Measurements from ENCODE around the gene NEURL4. TPM values are rescaled to one million over a fixed set of nuclear protein-coding genes. Genes with fewer than 3 reads are reported as not detected.
"Not testable (repeated sequence)": the region's sequence is repeated elsewhere in the genome, so short reads cannot be mapped to it uniquely, and the experiment has no call there.

The NEURL4 gene
- total RNA-seq, 1 experiment from 2014 or later: 46.5 TPM

GRCh38 chr17:7369825-7370224, 40.7 kb upstream of the NEURL4 start:
- ChIA-PET POLR2A (ENCODE audit: unreplicated experiment) (no interaction called here), CTCF (no interaction called here)
- H3K9me3 ChIP-seq (ENCODE audit: insufficient read depth, low read depth): no peaks in the 10 kb centered on the region
- H3K27me3 ChIP-seq (ENCODE audit: insufficient read depth, low read depth): no peaks in the 10 kb centered on the region
- TF ChIP-seq EZH2 (IDR thresholded peaks at IDR 0.05; ENCODE audit: low read depth) (no peak), CTCF (conservative IDR thresholded peaks at IDR 0.05) (no peak)
- H3K4me3 ChIP-seq: no peak overlapping the region
- H4K20me1 ChIP-seq (ENCODE audit: insufficient read depth): no peaks in the 10 kb centered on the region
- no peaks in the 10 kb centered on the region for H3K4me1 ChIP-seq (replicated peaks; ENCODE audit: insufficient read depth)
- no peak for DNase-seq
- H3K36me3 ChIP-seq (ENCODE audit: low read depth): no peaks in the 10 kb centered on the region
- no TSS peak for BruUV-seq (replicated peaks)
- no peak overlapping the region for H2AFZ ChIP-seq
- intact Hi-C loops (cut with micrococcal nuclease; ENCODE audit: unreplicated experiment): no loop called here
- H3K4me2 ChIP-seq: no peak overlapping the region
- H3K79me2 ChIP-seq (ENCODE audit: low read depth): no peaks in the 10 kb centered on the region
- no peaks in the 10 kb centered on the region for H3F3A ChIP-seq (ENCODE audit: insufficient read depth, low read depth)
- no peaks in the 10 kb centered on the region for H3K9me2 ChIP-seq (ENCODE audit: insufficient read depth)
- no peak overlapping the region for H3K27ac ChIP-seq

- H3K79me2 ChIP-seq (ENCODE audit: low read depth); H3K27ac ChIP-seq; DNase-seq; H3K27me3 ChIP-seq (ENCODE audit: insufficient read depth, low read depth); intact Hi-C loops (cut with micrococcal nuclease; ENCODE audit: unreplicated experiment); H2AFZ ChIP-seq; H3K36me3 ChIP-seq (ENCODE audit: low read depth); BruUV-seq (replicated peaks); H3F3A ChIP-seq (ENCODE audit: insufficient read depth, low read depth); H3K9me3 ChIP-seq (ENCODE audit: insufficient read depth, low read depth); H3K4me2 ChIP-seq; H4K20me1 ChIP-seq (ENCODE audit: insufficient read depth); H3K9me2 ChIP-seq (ENCODE audit: insufficient read depth); H3K4me3 ChIP-seq; H3K4me1 ChIP-seq (replicated peaks; ENCODE audit: insufficient read depth): not testable (repeated sequence)
- CTCF ChIA-PET: interaction anchor here (0.6 to 0.7 kb wide), 2 partner anchors 52 to 93 kb away, joined by 3 read pairs; partner anchors contain the start of gene SPEM1
- POLR2A ChIA-PET (ENCODE audit: unreplicated experiment): interaction anchor here (0.6 kb wide), 1 partner anchor 17 kb away, joined by 5 read pairs; no protein-coding TSS in a partner anchor
These were observed 39.5 kb upstream of the NEURL4 start for GRCh38 chr17:7368599-7368994.

- BruUV-seq (replicated peaks): no TSS peak
- H3K27ac ChIP-seq: no peak overlapping the region
- POLR2A ChIA-PET (ENCODE audit: unreplicated experiment): no interaction called here
- no peaks in the 10 kb centered on the region for H3K36me3 ChIP-seq (ENCODE audit: low read depth)
- no peak overlapping the region for H3K4me2 ChIP-seq
- no peaks in the 10 kb centered on the region for H3K4me1 ChIP-seq (replicated peaks; ENCODE audit: insufficient read depth)
- intact Hi-C loops (cut with micrococcal nuclease; ENCODE audit: unreplicated experiment): no loop called here
- H3K9me2 ChIP-seq (ENCODE audit: insufficient read depth): no peaks in the 10 kb centered on the region
- CTCF ChIA-PET: interaction anchor here (0.6 kb wide), 1 partner anchor 52 kb away, joined by 3 read pairs; the partner anchor contains the start of gene SPEM1
- H2AFZ ChIP-seq: no peak overlapping the region
- no peaks in the 10 kb centered on the region for H3F3A ChIP-seq (ENCODE audit: insufficient read depth, low read depth)
- H3K9me3 ChIP-seq (ENCODE audit: insufficient read depth, low read depth): no peaks in the 10 kb centered on the region
- H3K4me3 ChIP-seq: no peak overlapping the region
- no peak for DNase-seq
- TF ChIP-seq CTCF (conservative IDR thresholded peaks at IDR 0.05) (no peak), EZH2 (IDR thresholded peaks at IDR 0.05; ENCODE audit: low read depth) (no peak)
- H3K79me2 ChIP-seq (ENCODE audit: low read depth): no peaks in the 10 kb centered on the region
- no peaks in the 10 kb centered on the region for H3K27me3 ChIP-seq (ENCODE audit: insufficient read depth, low read depth)
- no peaks in the 10 kb centered on the region for H4K20me1 ChIP-seq (ENCODE audit: insufficient read depth)
These were observed 38.9 kb upstream of the NEURL4 start for GRCh38 chr17:7367918-7368598.

DNA sequence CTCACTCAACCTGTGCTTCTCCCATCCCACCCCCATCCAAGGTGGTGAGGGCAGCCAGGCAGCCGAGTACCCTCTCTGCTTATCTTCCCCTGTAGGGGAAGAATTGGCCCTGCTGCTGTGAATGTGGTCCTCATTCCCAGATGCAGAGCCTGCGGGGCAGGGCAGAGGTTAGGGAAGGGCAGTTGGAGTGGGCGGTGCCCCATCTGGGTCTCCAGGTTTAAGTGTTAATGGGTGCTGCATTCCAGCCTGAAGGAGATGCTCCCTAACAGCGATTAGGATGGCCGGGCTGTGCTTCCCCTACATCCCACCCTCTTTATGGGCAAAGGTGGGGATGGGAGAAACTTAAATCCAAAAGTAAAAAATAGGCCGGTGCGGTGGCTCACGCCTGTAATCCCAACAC, 37.9 kb upstream of the NEURL4 start:
- no peak overlapping the region for H3K4me3 ChIP-seq
- no peak for DNase-seq
- no peaks in the 10 kb centered on the region for H3K79me2 ChIP-seq (ENCODE audit: low read depth)
- intact Hi-C loops (cut with micrococcal nuclease; ENCODE audit: unreplicated experiment): no loop called here
- no peaks in the 10 kb centered on the region for H3F3A ChIP-seq (ENCODE audit: insufficient read depth, low read depth)
- H2AFZ ChIP-seq: no peak overlapping the region
- H3K27me3 ChIP-seq (ENCODE audit: insufficient read depth, low read depth): no peaks in the 10 kb centered on the region
- no peaks in the 10 kb centered on the region for H3K36me3 ChIP-seq (ENCODE audit: low read depth)
- no peak for TF ChIP-seq EZH2 (IDR thresholded peaks at IDR 0.05; ENCODE audit: low read depth)
- TF ChIP-seq CTCF (conservative IDR thresholded peaks at IDR 0.05): no peak
- H3K9me2 ChIP-seq (ENCODE audit: insufficient read depth): no peaks in the 10 kb centered on the region
- no peaks in the 10 kb centered on the region for H3K9me3 ChIP-seq (ENCODE audit: insufficient read depth, low read depth)
- ChIA-PET POLR2A (ENCODE audit: unreplicated experiment) (no interaction called here), CTCF (no interaction called here)
- no peaks in the 10 kb centered on the region for H4K20me1 ChIP-seq (ENCODE audit: insufficient read depth)
- no TSS peak for BruUV-seq (replicated peaks)
- H3K4me1 ChIP-seq (replicated peaks; ENCODE audit: insufficient read depth): no peaks in the 10 kb centered on the region
- no peak overlapping the region for H3K4me2 ChIP-seq
- no peak overlapping the region for H3K27ac ChIP-seq

- H3K27ac ChIP-seq; BruUV-seq (replicated peaks); H3K9me3 ChIP-seq (ENCODE audit: insufficient read depth, low read depth); H3K4me2 ChIP-seq; H3K4me1 ChIP-seq (replicated peaks; ENCODE audit: insufficient read depth); H4K20me1 ChIP-seq (ENCODE audit: insufficient read depth); H3K27me3 ChIP-seq (ENCODE audit: insufficient read depth, low read depth); H2AFZ ChIP-seq; H3K36me3 ChIP-seq (ENCODE audit: low read depth); POLR2A ChIA-PET (ENCODE audit: unreplicated experiment); intact Hi-C loops (cut with micrococcal nuclease; ENCODE audit: unreplicated experiment); CTCF ChIA-PET; DNase-seq; H3F3A ChIP-seq (ENCODE audit: insufficient read depth, low read depth); H3K79me2 ChIP-seq (ENCODE audit: low read depth); H3K9me2 ChIP-seq (ENCODE audit: insufficient read depth); H3K4me3 ChIP-seq: not testable (repeated sequence)
These were observed 36.8 kb upstream of the NEURL4 start for GRCh38 chr17:7365963-7366362.

Data from PC-9 (cell line).